ENCODE data around the gene OR2S2. TPM values are rescaled to one million over a fixed set of nuclear protein-coding genes. Genes with fewer than 3 reads are reported as not detected.

OR2S2 gene
- total and polyA plus RNA-seq, 7 donors: not detected

- Histone ChIP-seq H3K27me3 (no peaks in the 10 kb centered on the region), H3K9me3 (no peaks in the 10 kb centered on the region), H3K27ac (no peak overlapping the region), H3K4me3 (no peak overlapping the region), H3K36me3 (no peaks in the 10 kb centered on the region), H3K4me1 (peaks cover 0 to 12% (median 8%) of the 10 kb centered on the region in 4 donors)
- intact Hi-C loops (cut with DNase I): no loop called here
- no peak for DNase-seq
- TF ChIP-seq EP300 (IDR thresholded peaks at IDR 0.05) (no peak), POLR2AphosphoS5 (IDR thresholded peaks at IDR 0.05) (no peak), POLR2A (IDR thresholded peaks at IDR 0.05) (no peak), CTCF (IDR thresholded peaks at IDR 0.05) (no peak)
- 49% methylated on average over 7 of the region's 7 CpGs for WGBS, 2 donors
Observed at GRCh38 chr9:35940458-35941407, 17.2 kb downstream of the OR2S2 start.

GRCh38 chr9:35939679-35940250, 18.2 kb downstream of the OR2S2 start:
- intact Hi-C loops (cut with DNase I): no loop called here

DNA sequence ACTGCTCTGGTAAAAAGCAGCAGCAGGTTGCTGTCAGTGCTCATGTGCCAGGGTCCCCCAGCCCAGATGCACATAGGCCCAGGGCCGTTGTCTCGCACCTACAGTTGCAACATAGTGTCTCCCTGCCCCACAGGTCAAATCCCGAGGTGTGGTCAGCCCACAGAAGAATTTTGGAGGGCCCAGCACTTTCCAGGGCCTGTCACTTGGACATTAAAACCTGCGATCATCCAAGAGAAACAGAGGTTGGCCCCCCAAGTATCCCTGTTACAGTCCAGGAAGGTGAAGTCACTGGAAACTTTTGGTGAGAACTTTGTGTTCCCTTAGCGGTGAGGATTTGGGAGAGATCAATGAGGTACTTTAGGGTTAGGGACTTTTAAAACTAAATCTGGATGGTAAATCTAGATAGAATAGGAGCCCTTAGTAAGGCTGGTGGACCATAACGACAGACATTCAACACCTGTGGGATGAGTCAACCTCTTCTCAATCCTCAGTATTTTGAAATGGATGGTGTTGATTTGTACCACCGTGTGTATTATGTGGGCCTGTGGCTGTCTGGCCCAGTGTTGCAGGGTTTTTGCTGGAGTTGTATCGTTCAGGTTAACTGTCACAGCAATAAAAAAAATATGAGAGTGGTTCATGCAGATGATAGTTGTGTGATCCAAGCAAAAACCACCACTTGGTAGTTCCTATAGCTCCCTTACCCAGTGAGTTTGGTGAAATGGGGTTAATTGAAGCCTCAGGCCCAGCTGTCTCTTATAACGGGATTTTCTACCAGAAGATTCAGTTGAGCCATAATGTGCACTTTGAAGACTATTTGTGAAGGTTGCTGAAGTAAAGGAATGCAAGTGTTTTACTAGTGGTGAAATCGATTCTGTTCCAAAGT, 19.2 kb downstream of the OR2S2 start:
- H3K36me3 ChIP-seq: no peaks in the 10 kb centered on the region
- DNase-seq: no peak
- H3K4me1 ChIP-seq: peaks cover 0 to 13% (median 3%) of the 10 kb centered on the region in 4 donors
- H3K27me3 ChIP-seq: no peaks in the 10 kb centered on the region
- no peak overlapping the region for H3K27ac ChIP-seq
- TF ChIP-seq EP300 (IDR thresholded peaks at IDR 0.05) (no peak), POLR2AphosphoS5 (IDR thresholded peaks at IDR 0.05) (no peak), CTCF (IDR thresholded peaks at IDR 0.05) (no peak), POLR2A (IDR thresholded peaks at IDR 0.05) (no peak)
- intact Hi-C loops (cut with DNase I): no loop called here
- no peaks in the 10 kb centered on the region for H3K9me3 ChIP-seq
- no peak overlapping the region for H3K4me3 ChIP-seq
- 85 to 88% methylated on average over 10 of the region's 10 CpGs for WGBS, 2 donors

More at GRCh38 chr9:35939679-35940250, 18.2 kb downstream of the OR2S2 start:
- 83 to 93% methylated on average over 8 of the region's 8 CpGs for WGBS, 2 donors
- DNase-seq: no peak
- H3K9me3 ChIP-seq: no peaks in the 10 kb centered on the region
- H3K4me1 ChIP-seq: peaks cover 0 to 13% (median 3%) of the 10 kb centered on the region in 4 donors
- TF ChIP-seq EP300 (IDR thresholded peaks at IDR 0.05) (no peak), POLR2AphosphoS5 (IDR thresholded peaks at IDR 0.05) (no peak), CTCF (IDR thresholded peaks at IDR 0.05) (no peak), POLR2A (IDR thresholded peaks at IDR 0.05) (no peak)
- H3K27ac ChIP-seq: no peak overlapping the region
- H3K4me3 ChIP-seq: no peak overlapping the region
- no peaks in the 10 kb centered on the region for H3K36me3 ChIP-seq
- H3K27me3 ChIP-seq: no peaks in the 10 kb centered on the region

GRCh38 chr9:35937227-35937626, 20.7 kb downstream of the OR2S2 start:
- Histone ChIP-seq H3K36me3 (no peaks in the 10 kb centered on the region), H3K9me3 (no peaks in the 10 kb centered on the region), H3K27me3 (no peaks in the 10 kb centered on the region), H3K4me3 (no peak overlapping the region), H3K4me1 (peaks cover 0 to 13% (median 3%) of the 10 kb centered on the region in 4 donors), H3K27ac (no peak overlapping the region)
- TF ChIP-seq EP300 (IDR thresholded peaks at IDR 0.05) (no peak), POLR2A (IDR thresholded peaks at IDR 0.05) (no peak), CTCF (IDR thresholded peaks at IDR 0.05) (no peak), POLR2AphosphoS5 (IDR thresholded peaks at IDR 0.05) (no peak)
- 65 to 79% methylated on average over 2 of the region's 2 CpGs for WGBS, 2 donors
- intact Hi-C loops (cut with DNase I): no loop called here
- DNase-seq: no peak
